ENCODE data around the gene GALNT17. TPM values are rescaled to one million over a fixed set of nuclear protein-coding genes. Genes with fewer than 3 reads are reported as not detected.

GALNT17 gene
- total RNA-seq, 1 experiment from 2014 or later = not detected

- Histone ChIP-seq H3K9me3 (ENCODE audit: low read depth, low read length, poor library complexity, severe bottlenecking) (peaks cover 12% of the 10 kb centered on the region), H3K27me3 (replicated peaks; ENCODE audit: insufficient read depth, low read depth, low read length, poor library complexity) (no peaks in the 10 kb centered on the region), H3K4me3 (ENCODE audit: low read depth, low read length, poor library complexity, severe bottlenecking) (no peak overlapping the region), H3K27ac (ENCODE audit: low read depth, low read length, poor library complexity, severe bottlenecking) (no peak overlapping the region), H3K4me1 (ENCODE audit: insufficient read depth, low read length, poor library complexity, severe bottlenecking) (no peaks in the 10 kb centered on the region), H3K36me3 (ENCODE audit: insufficient read depth, low read length, poor library complexity, severe bottlenecking) (no peaks in the 10 kb centered on the region)
- CTCF ChIA-PET = no interaction called here
- intact Hi-C loops (cut with micrococcal nuclease; ENCODE audit: unreplicated experiment) = no loop called here
- DNase-seq (ENCODE audit: low spot score) = no peak
- no TSS peak for BruUV-seq (replicated peaks)
- TF ChIP-seq EZH2 (IDR thresholded peaks at IDR 0.05; ENCODE audit: borderline replicate concordance, low read depth, low read length, poor library complexity, severe bottlenecking) = no peak
- TF ChIP-seq, protein P1, sequence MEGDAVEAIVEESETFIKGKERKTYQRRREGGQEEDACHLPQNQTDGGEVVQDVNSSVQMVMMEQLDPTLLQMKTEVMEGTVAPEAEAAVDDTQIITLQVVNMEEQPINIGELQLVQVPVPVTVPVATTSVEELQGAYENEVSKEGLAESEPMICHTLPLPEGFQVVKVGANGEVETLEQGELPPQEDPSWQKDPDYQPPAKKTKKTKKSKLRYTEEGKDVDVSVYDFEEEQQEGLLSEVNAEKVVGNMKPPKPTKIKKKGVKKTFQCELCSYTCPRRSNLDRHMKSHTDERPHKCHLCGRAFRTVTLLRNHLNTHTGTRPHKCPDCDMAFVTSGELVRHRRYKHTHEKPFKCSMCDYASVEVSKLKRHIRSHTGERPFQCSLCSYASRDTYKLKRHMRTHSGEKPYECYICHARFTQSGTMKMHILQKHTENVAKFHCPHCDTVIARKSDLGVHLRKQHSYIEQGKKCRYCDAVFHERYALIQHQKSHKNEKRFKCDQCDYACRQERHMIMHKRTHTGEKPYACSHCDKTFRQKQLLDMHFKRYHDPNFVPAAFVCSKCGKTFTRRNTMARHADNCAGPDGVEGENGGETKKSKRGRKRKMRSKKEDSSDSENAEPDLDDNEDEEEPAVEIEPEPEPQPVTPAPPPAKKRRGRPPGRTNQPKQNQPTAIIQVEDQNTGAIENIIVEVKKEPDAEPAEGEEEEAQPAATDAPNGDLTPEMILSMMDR (conservative IDR thresholded peaks at IDR 0.05; ENCODE audit: low read depth, low read length) = no peak
- POLR2A ChIA-PET (ENCODE audit: low non-redundant PET) = no interaction called here
These were observed 576.8 kb downstream of the GALNT17 start for GRCh38 chr7:71708710-71709109.

- Histone ChIP-seq H3K4me1 (ENCODE audit: insufficient read depth, low read length, poor library complexity, severe bottlenecking) (no peaks in the 10 kb centered on the region), H3K27me3 (replicated peaks; ENCODE audit: insufficient read depth, low read depth, low read length, poor library complexity) (no peaks in the 10 kb centered on the region), H3K36me3 (ENCODE audit: insufficient read depth, low read length, poor library complexity, severe bottlenecking) (no peaks in the 10 kb centered on the region), H3K4me3 (ENCODE audit: low read depth, low read length, poor library complexity, severe bottlenecking) (no peak overlapping the region), H3K27ac (ENCODE audit: low read depth, low read length, poor library complexity, severe bottlenecking) (no peak overlapping the region), H3K9me3 (ENCODE audit: low read depth, low read length, poor library complexity, severe bottlenecking) (peaks cover 11% of the 10 kb centered on the region)
- no TSS peak for BruUV-seq (replicated peaks)
- TF ChIP-seq, protein P1 (conservative IDR thresholded peaks at IDR 0.05; ENCODE audit: low read depth, low read length) = no peak
- no peak for TF ChIP-seq EZH2 (IDR thresholded peaks at IDR 0.05; ENCODE audit: borderline replicate concordance, low read depth, low read length, poor library complexity, severe bottlenecking)
- intact Hi-C loops (cut with micrococcal nuclease; ENCODE audit: unreplicated experiment) = no loop called here
- no peak for DNase-seq (ENCODE audit: low spot score)
- ChIA-PET POLR2A (ENCODE audit: low non-redundant PET) (no interaction called here), CTCF (no interaction called here)
These were observed 578.5 kb downstream of the GALNT17 start for GRCh38 chr7:71710442-71710841.

GRCh38 chr7:71712653-71713180 is 580.8 kb downstream of the GALNT17 start:
- ChIA-PET CTCF (no interaction called here), POLR2A (ENCODE audit: low non-redundant PET) (no interaction called here)
- BruUV-seq (replicated peaks) = no TSS peak
- H3K9me3 ChIP-seq (ENCODE audit: low read depth, low read length, poor library complexity, severe bottlenecking) = peaks cover 7% of the 10 kb centered on the region
- H3K27ac ChIP-seq (ENCODE audit: low read depth, low read length, poor library complexity, severe bottlenecking) = no peak overlapping the region
- DNase-seq (ENCODE audit: low spot score) = no peak
- no peak overlapping the region for H3K4me3 ChIP-seq (ENCODE audit: low read depth, low read length, poor library complexity, severe bottlenecking)
- TF ChIP-seq, protein P1 (conservative IDR thresholded peaks at IDR 0.05; ENCODE audit: low read depth, low read length) = no peak
- no peak for TF ChIP-seq EZH2 (IDR thresholded peaks at IDR 0.05; ENCODE audit: borderline replicate concordance, low read depth, low read length, poor library complexity, severe bottlenecking)
- no peaks in the 10 kb centered on the region for H3K4me1 ChIP-seq (ENCODE audit: insufficient read depth, low read length, poor library complexity, severe bottlenecking)
- intact Hi-C loops (cut with micrococcal nuclease; ENCODE audit: unreplicated experiment) = no loop called here
- no peaks in the 10 kb centered on the region for H3K36me3 ChIP-seq (ENCODE audit: insufficient read depth, low read length, poor library complexity, severe bottlenecking)
- H3K27me3 ChIP-seq (replicated peaks; ENCODE audit: insufficient read depth, low read depth, low read length, poor library complexity) = no peaks in the 10 kb centered on the region

Measured in A673 (cell line).